DOHH2 (cell line): ENCODE results near the gene SLC16A4.
A peak's percentile ranks its signal among the peaks of the same experiment; 100 is the strongest.

ENCODE experiments used
- H3F3A ChIP-seq: fragments of 200-600 bp; sonication (generic), shearing (Covaris generic); 2 replicates; pipeline ENCODE4 v1.6.0; 2016; ENCODE audit warnings: antibody characterized with exemption, mild to moderate bottlenecking; ENCODE audit not compliant: control insufficient read depth, insufficient read depth
- H3K27ac ChIP-seq: fragments of 200-600 bp; sonication (generic); 2 replicates; pipeline ENCODE4 v1.5.1; 2014; ENCODE audit warnings: low read depth, mild to moderate bottlenecking, low read length, moderate library complexity
- H3K27me3 ChIP-seq: fragments of 200-600 bp; sonication (generic); 2 replicates; pipeline ENCODE4 v1.6.1; 2014; ENCODE audit warnings: mild to moderate bottlenecking, low read length, mixed read lengths; ENCODE audit not compliant: control insufficient read depth
- H3K36me3 ChIP-seq: fragments of 200-600 bp; sonication (generic); 2 replicates; pipeline ENCODE4 v1.6.1; 2014; ENCODE audit warnings: mild to moderate bottlenecking, low read length, moderate library complexity, mixed read lengths; ENCODE audit not compliant: control insufficient read depth
- H3K4me1 ChIP-seq: fragments of 200-600 bp; sonication (generic); 2 replicates; pipeline ENCODE4 v1.6.1; 2014; ENCODE audit warnings: mild to moderate bottlenecking, low read length, mixed read lengths; ENCODE audit not compliant: control insufficient read depth
- H3K4me2 ChIP-seq: fragments of 200-600 bp; sonication (generic); 2 replicates; pipeline ENCODE4 v1.6.0; 2014; ENCODE audit warnings: mild to moderate bottlenecking, low read length, moderate library complexity
- H3K4me3 ChIP-seq: fragments of 200-600 bp; sonication (generic); 2 replicates; pipeline ENCODE4 v1.5.1; 2014; ENCODE audit warnings: mild to moderate bottlenecking, low read length, mixed read lengths
- H3K79me2 ChIP-seq: fragments of 200-600 bp; sonication (generic); 2 replicates; pipeline ENCODE4 v1.6.1; 2014; ENCODE audit warnings: mild to moderate bottlenecking, low read length, mixed read lengths; ENCODE audit not compliant: control insufficient read depth
- H3K9me2 ChIP-seq: fragments of 200-600 bp; sonication (generic); replicated peaks from 2 replicates; pipeline ENCODE4 v1.6.1; 2014; ENCODE audit warnings: mild to moderate bottlenecking, low read length, mixed read lengths; ENCODE audit not compliant: control insufficient read depth
- H3K9me3 ChIP-seq: fragments of 200-600 bp; sonication (generic); 2 replicates; pipeline ENCODE4 v1.6.1; 2014; ENCODE audit warnings: antibody characterized with exemption, low read length, mixed read lengths; ENCODE audit not compliant: control insufficient read depth, insufficient read depth
- H4K20me1 ChIP-seq: fragments of 200-600 bp; sonication (generic); 2 replicates; pipeline ENCODE4 v1.6.0; 2014; ENCODE audit warnings: low read depth, mild to moderate bottlenecking, antibody characterized with exemption, low read length, moderate library complexity; ENCODE audit not compliant: control insufficient read depth, insufficient read depth
- EZH2phosphoT487 ChIP-seq: fragments of 200-600 bp; sonication (generic); IDR thresholded peaks from 2 replicates; pipeline ENCODE4 v1.6.1; 2017; ENCODE audit warnings: borderline replicate concordance, mild to moderate bottlenecking, antibody characterized with exemption, low read length, moderate library complexity, mixed read lengths
- TF ChIP-seq, protein P1 (sequence below): fragments of 200-600 bp; sonication (generic); IDR thresholded peaks from one replicate; pipeline ENCODE4 v1.5.1; 2014; ENCODE audit warnings: antibody characterized with exemption, mild to moderate bottlenecking, low read depth, low read length; ENCODE audit not compliant: poor library complexity, severe bottlenecking

The SLC16A4 gene

DNA sequence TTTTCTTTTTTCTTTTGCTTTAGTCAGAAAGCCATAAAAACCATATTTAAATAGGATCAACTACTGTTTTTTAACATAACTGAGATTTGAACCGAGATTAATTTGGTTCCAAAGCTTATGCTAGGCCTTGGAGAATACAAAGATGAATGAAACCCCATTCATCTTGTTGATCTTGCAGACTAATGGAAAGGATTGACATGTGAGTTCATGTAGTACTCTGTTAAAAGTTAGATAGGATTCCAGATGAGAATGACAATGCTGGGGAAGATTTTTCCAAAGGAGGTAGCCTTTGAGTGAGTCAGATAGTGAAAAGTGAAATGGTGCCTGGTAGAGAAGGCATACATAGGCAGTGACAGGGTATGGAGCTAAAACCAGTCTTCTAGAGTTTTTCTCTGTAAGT is 29.0 kb downstream of the SLC16A4 start:
- no peak overlapping the region for H3K4me2 ChIP-seq
- peaks cover 11% of the 10 kb centered on the region for H3K4me1 ChIP-seq
- H4K20me1 ChIP-seq = peaks cover 6% of the 10 kb centered on the region; the same call in 1 of the 2 replicates
- H3K9me2 ChIP-seq = no peaks in the 10 kb centered on the region
- no peaks in the 10 kb centered on the region for H3K27me3 ChIP-seq
- no peak overlapping the region for H3K4me3 ChIP-seq
- no peaks in the 10 kb centered on the region for H3K9me3 ChIP-seq
- no peak for TF ChIP-seq EZH2phosphoT487
- TF ChIP-seq, protein P1, sequence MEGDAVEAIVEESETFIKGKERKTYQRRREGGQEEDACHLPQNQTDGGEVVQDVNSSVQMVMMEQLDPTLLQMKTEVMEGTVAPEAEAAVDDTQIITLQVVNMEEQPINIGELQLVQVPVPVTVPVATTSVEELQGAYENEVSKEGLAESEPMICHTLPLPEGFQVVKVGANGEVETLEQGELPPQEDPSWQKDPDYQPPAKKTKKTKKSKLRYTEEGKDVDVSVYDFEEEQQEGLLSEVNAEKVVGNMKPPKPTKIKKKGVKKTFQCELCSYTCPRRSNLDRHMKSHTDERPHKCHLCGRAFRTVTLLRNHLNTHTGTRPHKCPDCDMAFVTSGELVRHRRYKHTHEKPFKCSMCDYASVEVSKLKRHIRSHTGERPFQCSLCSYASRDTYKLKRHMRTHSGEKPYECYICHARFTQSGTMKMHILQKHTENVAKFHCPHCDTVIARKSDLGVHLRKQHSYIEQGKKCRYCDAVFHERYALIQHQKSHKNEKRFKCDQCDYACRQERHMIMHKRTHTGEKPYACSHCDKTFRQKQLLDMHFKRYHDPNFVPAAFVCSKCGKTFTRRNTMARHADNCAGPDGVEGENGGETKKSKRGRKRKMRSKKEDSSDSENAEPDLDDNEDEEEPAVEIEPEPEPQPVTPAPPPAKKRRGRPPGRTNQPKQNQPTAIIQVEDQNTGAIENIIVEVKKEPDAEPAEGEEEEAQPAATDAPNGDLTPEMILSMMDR = no peak
- H3K79me2 ChIP-seq = peaks cover 100% of the 10 kb centered on the region
- H3K27ac ChIP-seq = no peak overlapping the region
- peaks cover 3% of the 10 kb centered on the region; the same call in 1 of the 2 replicates for H3F3A ChIP-seq
- H3K36me3 ChIP-seq = peaks cover 91% of the 10 kb centered on the region

- peaks cover 91% of the 10 kb centered on the region for H3K36me3 ChIP-seq
- H3K27me3 ChIP-seq = no peaks in the 10 kb centered on the region
- H3K9me3 ChIP-seq = no peaks in the 10 kb centered on the region
- peaks cover 11% of the 10 kb centered on the region; the same call in 1 of the 2 replicates for H4K20me1 ChIP-seq
- H3K9me2 ChIP-seq = no peaks in the 10 kb centered on the region
- no peak overlapping the region for H3K4me2 ChIP-seq
- TF ChIP-seq, protein P1 = no peak
- no peak for TF ChIP-seq EZH2phosphoT487
- peaks cover 6% of the 10 kb centered on the region for H3F3A ChIP-seq
- peaks cover 22% of the 10 kb centered on the region for H3K4me1 ChIP-seq
- H3K4me3 ChIP-seq = no peak overlapping the region
- no peak overlapping the region for H3K27ac ChIP-seq
- H3K79me2 ChIP-seq = peaks cover 100% of the 10 kb centered on the region
Observed at GRCh38 chr1:110360431-110360830, 30.4 kb downstream of the SLC16A4 start.

GRCh38 chr1:110356379-110356778 is 34.4 kb downstream of the SLC16A4 start:
- Histone ChIP-seq H4K20me1 (peaks cover 11% of the 10 kb centered on the region), H3K4me2 (no peak overlapping the region), H3K4me1 (peaks cover 47% of the 10 kb centered on the region), H3K27ac (no peak overlapping the region), H3K9me2 (no peaks in the 10 kb centered on the region), H3K79me2 (peaks cover 100% of the 10 kb centered on the region), H3F3A (peaks cover 6% of the 10 kb centered on the region), H3K36me3 (peaks cover 86% of the 10 kb centered on the region), H3K27me3 (no peaks in the 10 kb centered on the region), H3K4me3 (no peak overlapping the region), H3K9me3 (no peaks in the 10 kb centered on the region)
- TF ChIP-seq, protein P1 = no peak
- TF ChIP-seq EZH2phosphoT487 = no peak

GRCh38 chr1:110355321-110355720 is 35.5 kb downstream of the SLC16A4 start:
- Histone ChIP-seq H3K27me3 (no peaks in the 10 kb centered on the region), H3K4me3 (no peak overlapping the region), H3K79me2 (peaks cover 100% of the 10 kb centered on the region), H3K27ac (no peak overlapping the region), H3K4me2 (0 out of 2 replicates have a peak overlapping the region, but pooled peaks have one; percentile 2), H3K4me1 (peaks cover 58% of the 10 kb centered on the region), H3F3A (peaks cover 6% of the 10 kb centered on the region; the same call in 1 of the 2 replicates), H3K36me3 (peaks cover 88% of the 10 kb centered on the region), H4K20me1 (peaks cover 20% of the 10 kb centered on the region), H3K9me3 (no peaks in the 10 kb centered on the region), H3K9me2 (no peaks in the 10 kb centered on the region)
- TF ChIP-seq EZH2phosphoT487 = no peak
- TF ChIP-seq, protein P1 = no peak
